MM.1S (cell line): Measurements from ENCODE around the gene TBC1D19.

Experiments used
- DNase-seq: peaks from one replicate; pipeline ENCODE4 v3.0.0-alpha.2; 2015
- H2AFZ ChIP-seq: fragments of 300-600 bp; sonication (generic); 2 replicates; pipeline ENCODE4 v1.6.0; 2016; ENCODE audit warnings: antibody characterized with exemption, low read length
- H3F3A ChIP-seq: fragments of 300-600 bp; sonication (generic); 2 replicates; pipeline ENCODE4 v1.6.1; 2016; ENCODE audit warnings: mild to moderate bottlenecking, antibody characterized with exemption, low read length, moderate library complexity, mixed read lengths; ENCODE audit not compliant: insufficient read depth
- H3K27ac ChIP-seq: fragments of 300-600 bp; sonication (generic); 2 replicates; pipeline ENCODE4 v1.5.1; 2016; ENCODE audit warnings: mild to moderate bottlenecking, low read length
- H3K27me3 ChIP-seq: fragments of 300-600 bp; sonication (generic); replicated peaks from 2 replicates; pipeline ENCODE4 v1.6.0; 2016; ENCODE audit warnings: low read length; ENCODE audit not compliant: insufficient read depth
- H3K36me3 ChIP-seq: fragments of 300-600 bp; sonication (generic); replicated peaks from 2 replicates; pipeline ENCODE4 v1.6.1; 2016; ENCODE audit warnings: mild to moderate bottlenecking, low read length, mixed read lengths; ENCODE audit not compliant: insufficient read depth
- H3K4me1 ChIP-seq: fragments of 300-600 bp; sonication (generic); 2 replicates; pipeline ENCODE4 v1.6.1; 2016; ENCODE audit warnings: low read length, mixed read lengths
- H3K4me2 ChIP-seq: fragments of 300-600 bp; sonication (generic); 2 replicates; pipeline ENCODE4 v1.6.0; 2016; ENCODE audit warnings: low read depth, low read length
- H3K4me3 ChIP-seq: fragments of 300-600 bp; sonication (generic); 2 replicates; pipeline ENCODE4 v1.5.1; 2016; ENCODE audit warnings: low read length, mixed read lengths
- H3K79me2 ChIP-seq: fragments of 300-600 bp; sonication (generic); 2 replicates; pipeline ENCODE4 v1.6.1; 2016; ENCODE audit warnings: mixed run types, low read length, mixed read lengths
- H3K9ac ChIP-seq: fragments of 300-600 bp; sonication (generic); 2 replicates; pipeline ENCODE4 v1.6.1; 2016; ENCODE audit warnings: low read length, mixed read lengths
- H3K9me2 ChIP-seq: fragments of 300-600 bp; sonication (generic); replicated peaks from 2 replicates; pipeline ENCODE4 v1.6.1; 2016; ENCODE audit warnings: mild to moderate bottlenecking, low read length, mixed read lengths; ENCODE audit not compliant: insufficient read depth
- H3K9me3 ChIP-seq: fragments of 300-600 bp; sonication (generic); replicated peaks from 2 replicates; pipeline ENCODE4 v1.6.1; 2016; ENCODE audit warnings: mild to moderate bottlenecking, low read length, mixed read lengths; ENCODE audit not compliant: insufficient read depth
- H4K20me1 ChIP-seq: fragments of 300-600 bp; sonication (generic); 2 replicates; pipeline ENCODE4 v1.6.1; 2016; ENCODE audit warnings: mild to moderate bottlenecking, low read length, moderate library complexity, mixed read lengths; ENCODE audit not compliant: insufficient read depth
- EZH2 ChIP-seq: fragments of 300-600 bp; sonication (generic); optimal IDR thresholded peaks from 2 replicates; pipeline ENCODE3; 2017; ENCODE audit warnings: low read depth, mild to moderate bottlenecking, antibody characterized with exemption, low read length, mixed read lengths
- EZH2phosphoT487 ChIP-seq: fragments of 300-600 bp; sonication (generic); IDR thresholded peaks from 2 replicates; pipeline ENCODE4 v1.6.1; 2018; ENCODE audit warnings: antibody characterized with exemption, low read length
- TF ChIP-seq, protein P1 (sequence below): fragments of 300-600 bp; sonication (generic); IDR thresholded peaks from 2 replicates; pipeline ENCODE4 v1.5.1; 2016; ENCODE audit warnings: antibody characterized with exemption, low read length, mixed read lengths

The TBC1D19 gene

GRCh38 chr4:26596843-26597242, 13.0 kb downstream of the TBC1D19 start:
- Histone ChIP-seq H3K4me3 (no peak overlapping the region), H3K27me3 (no peaks in the 10 kb centered on the region), H2AFZ (no peak overlapping the region), H3K9me2 (no peaks in the 10 kb centered on the region), H3F3A (no peaks in the 10 kb centered on the region), H3K27ac (no peak overlapping the region), H3K4me1 (no peaks in the 10 kb centered on the region), H3K9me3 (no peaks in the 10 kb centered on the region), H4K20me1 (no peaks in the 10 kb centered on the region), H3K36me3 (no peaks in the 10 kb centered on the region), H3K4me2 (no peak overlapping the region), H3K9ac (no peak overlapping the region), H3K79me2 (no peaks in the 10 kb centered on the region)
- DNase-seq: no peak
- no peak for TF ChIP-seq EZH2
- TF ChIP-seq EZH2phosphoT487: no peak
- TF ChIP-seq, protein P1, sequence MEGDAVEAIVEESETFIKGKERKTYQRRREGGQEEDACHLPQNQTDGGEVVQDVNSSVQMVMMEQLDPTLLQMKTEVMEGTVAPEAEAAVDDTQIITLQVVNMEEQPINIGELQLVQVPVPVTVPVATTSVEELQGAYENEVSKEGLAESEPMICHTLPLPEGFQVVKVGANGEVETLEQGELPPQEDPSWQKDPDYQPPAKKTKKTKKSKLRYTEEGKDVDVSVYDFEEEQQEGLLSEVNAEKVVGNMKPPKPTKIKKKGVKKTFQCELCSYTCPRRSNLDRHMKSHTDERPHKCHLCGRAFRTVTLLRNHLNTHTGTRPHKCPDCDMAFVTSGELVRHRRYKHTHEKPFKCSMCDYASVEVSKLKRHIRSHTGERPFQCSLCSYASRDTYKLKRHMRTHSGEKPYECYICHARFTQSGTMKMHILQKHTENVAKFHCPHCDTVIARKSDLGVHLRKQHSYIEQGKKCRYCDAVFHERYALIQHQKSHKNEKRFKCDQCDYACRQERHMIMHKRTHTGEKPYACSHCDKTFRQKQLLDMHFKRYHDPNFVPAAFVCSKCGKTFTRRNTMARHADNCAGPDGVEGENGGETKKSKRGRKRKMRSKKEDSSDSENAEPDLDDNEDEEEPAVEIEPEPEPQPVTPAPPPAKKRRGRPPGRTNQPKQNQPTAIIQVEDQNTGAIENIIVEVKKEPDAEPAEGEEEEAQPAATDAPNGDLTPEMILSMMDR: no peak

- Histone ChIP-seq H3K4me1 (no peaks in the 10 kb centered on the region), H3F3A (no peaks in the 10 kb centered on the region), H3K9me3 (no peaks in the 10 kb centered on the region), H3K79me2 (no peaks in the 10 kb centered on the region), H3K4me3 (no peak overlapping the region), H3K36me3 (no peaks in the 10 kb centered on the region), H3K27ac (no peak overlapping the region), H4K20me1 (no peaks in the 10 kb centered on the region), H3K4me2 (no peak overlapping the region), H3K9me2 (no peaks in the 10 kb centered on the region), H3K27me3 (no peaks in the 10 kb centered on the region), H3K9ac (no peak overlapping the region), H2AFZ (no peak overlapping the region)
- TF ChIP-seq, protein P1: no peak
- no peak for TF ChIP-seq EZH2
- no peak for TF ChIP-seq EZH2phosphoT487
- DNase-seq: no peak
Measured at GRCh38 chr4:26601204-26601603, 17.3 kb downstream of the TBC1D19 start.

- Histone ChIP-seq H3K4me2 (no peak overlapping the region), H3K4me1 (no peaks in the 10 kb centered on the region), H3K27ac (no peak overlapping the region), H2AFZ (no peak overlapping the region), H3K9me2 (no peaks in the 10 kb centered on the region), H3K9ac (no peak overlapping the region), H4K20me1 (no peaks in the 10 kb centered on the region), H3K27me3 (no peaks in the 10 kb centered on the region), H3K79me2 (no peaks in the 10 kb centered on the region), H3K9me3 (no peaks in the 10 kb centered on the region), H3K4me3 (no peak overlapping the region), H3F3A (no peaks in the 10 kb centered on the region), H3K36me3 (no peaks in the 10 kb centered on the region)
- TF ChIP-seq EZH2phosphoT487: no peak
- TF ChIP-seq, protein P1: no peak
- TF ChIP-seq EZH2: no peak
- DNase-seq: no peak
Measured at GRCh38 chr4:26607776-26608175, 23.9 kb downstream of the TBC1D19 start.
